ENCODE data around the gene CCDC7.

DNA sequence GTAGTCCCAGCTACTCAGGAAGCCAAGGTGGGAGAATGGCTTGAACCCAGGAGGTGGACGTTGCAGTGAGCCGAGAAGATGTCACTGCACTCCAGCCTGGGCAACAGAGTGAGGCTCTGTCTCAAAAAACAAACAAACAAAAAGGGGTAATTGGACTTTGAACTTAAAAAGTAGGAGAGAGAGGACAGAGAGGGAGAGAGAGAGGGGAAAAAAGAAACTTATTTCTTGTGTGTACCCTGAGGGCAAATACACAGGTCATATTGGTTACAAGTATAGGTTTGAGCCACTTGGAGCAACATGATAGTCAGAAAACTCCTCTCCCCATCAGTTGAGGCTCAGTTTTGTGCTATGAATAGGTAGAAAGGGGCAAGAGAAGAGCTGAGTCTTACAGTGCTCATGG, 42.8 kb upstream of the CCDC7 start:
- TF ChIP-seq, protein P1, sequence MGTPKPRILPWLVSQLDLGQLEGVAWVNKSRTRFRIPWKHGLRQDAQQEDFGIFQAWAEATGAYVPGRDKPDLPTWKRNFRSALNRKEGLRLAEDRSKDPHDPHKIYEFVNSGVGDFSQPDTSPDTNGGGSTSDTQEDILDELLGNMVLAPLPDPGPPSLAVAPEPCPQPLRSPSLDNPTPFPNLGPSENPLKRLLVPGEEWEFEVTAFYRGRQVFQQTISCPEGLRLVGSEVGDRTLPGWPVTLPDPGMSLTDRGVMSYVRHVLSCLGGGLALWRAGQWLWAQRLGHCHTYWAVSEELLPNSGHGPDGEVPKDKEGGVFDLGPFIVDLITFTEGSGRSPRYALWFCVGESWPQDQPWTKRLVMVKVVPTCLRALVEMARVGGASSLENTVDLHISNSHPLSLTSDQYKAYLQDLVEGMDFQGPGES (IDR thresholded peaks at IDR 0.05; ENCODE audit: low read depth, low read length) = no peak
- TF ChIP-seq JUND (IDR thresholded peaks at IDR 0.05) = no peak
- TF ChIP-seq, protein P2, sequence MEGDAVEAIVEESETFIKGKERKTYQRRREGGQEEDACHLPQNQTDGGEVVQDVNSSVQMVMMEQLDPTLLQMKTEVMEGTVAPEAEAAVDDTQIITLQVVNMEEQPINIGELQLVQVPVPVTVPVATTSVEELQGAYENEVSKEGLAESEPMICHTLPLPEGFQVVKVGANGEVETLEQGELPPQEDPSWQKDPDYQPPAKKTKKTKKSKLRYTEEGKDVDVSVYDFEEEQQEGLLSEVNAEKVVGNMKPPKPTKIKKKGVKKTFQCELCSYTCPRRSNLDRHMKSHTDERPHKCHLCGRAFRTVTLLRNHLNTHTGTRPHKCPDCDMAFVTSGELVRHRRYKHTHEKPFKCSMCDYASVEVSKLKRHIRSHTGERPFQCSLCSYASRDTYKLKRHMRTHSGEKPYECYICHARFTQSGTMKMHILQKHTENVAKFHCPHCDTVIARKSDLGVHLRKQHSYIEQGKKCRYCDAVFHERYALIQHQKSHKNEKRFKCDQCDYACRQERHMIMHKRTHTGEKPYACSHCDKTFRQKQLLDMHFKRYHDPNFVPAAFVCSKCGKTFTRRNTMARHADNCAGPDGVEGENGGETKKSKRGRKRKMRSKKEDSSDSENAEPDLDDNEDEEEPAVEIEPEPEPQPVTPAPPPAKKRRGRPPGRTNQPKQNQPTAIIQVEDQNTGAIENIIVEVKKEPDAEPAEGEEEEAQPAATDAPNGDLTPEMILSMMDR (IDR thresholded peaks at IDR 0.05) = no peak
- no peak for TF ChIP-seq EZH2phosphoT487 (IDR thresholded peaks at IDR 0.05; ENCODE audit: borderline replicate concordance, low read depth)
- no peak for TF ChIP-seq TAF1 (IDR thresholded peaks at IDR 0.05; ENCODE audit: borderline replicate concordance, low read depth, low read length)
- TF ChIP-seq POLR2AphosphoS5 (IDR thresholded peaks at IDR 0.05; ENCODE audit: low read depth, low read length) = no peak
- no peak for TF ChIP-seq RFX5 (IDR thresholded peaks at IDR 0.05; ENCODE audit: low read length)
- no peak for TF ChIP-seq EP300 (IDR thresholded peaks at IDR 0.05; ENCODE audit: borderline replicate concordance in 1 of 2, low read depth in 1 of 2, low read length in 1 of 2)
- no peak for TF ChIP-seq FOXM1 (IDR thresholded peaks at IDR 0.05; ENCODE audit: low read depth)
- TF ChIP-seq CHD2 (IDR thresholded peaks at IDR 0.05; ENCODE audit: low read length, partially characterized antibody) = no peak
- TF ChIP-seq GABPA (IDR thresholded peaks at IDR 0.05; ENCODE audit: low read depth) = no peak
- TF ChIP-seq RAD21 (IDR thresholded peaks at IDR 0.05; ENCODE audit: low read length) = no peak
- TF ChIP-seq, protein P3, sequence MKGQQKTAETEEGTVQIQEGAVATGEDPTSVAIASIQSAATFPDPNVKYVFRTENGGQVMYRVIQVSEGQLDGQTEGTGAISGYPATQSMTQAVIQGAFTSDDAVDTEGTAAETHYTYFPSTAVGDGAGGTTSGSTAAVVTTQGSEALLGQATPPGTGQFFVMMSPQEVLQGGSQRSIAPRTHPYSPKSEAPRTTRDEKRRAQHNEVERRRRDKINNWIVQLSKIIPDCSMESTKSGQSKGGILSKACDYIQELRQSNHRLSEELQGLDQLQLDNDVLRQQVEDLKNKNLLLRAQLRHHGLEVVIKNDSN (IDR thresholded peaks at IDR 0.05; ENCODE audit: borderline replicate concordance, low read depth) = no peak
- TF ChIP-seq, protein P4, sequence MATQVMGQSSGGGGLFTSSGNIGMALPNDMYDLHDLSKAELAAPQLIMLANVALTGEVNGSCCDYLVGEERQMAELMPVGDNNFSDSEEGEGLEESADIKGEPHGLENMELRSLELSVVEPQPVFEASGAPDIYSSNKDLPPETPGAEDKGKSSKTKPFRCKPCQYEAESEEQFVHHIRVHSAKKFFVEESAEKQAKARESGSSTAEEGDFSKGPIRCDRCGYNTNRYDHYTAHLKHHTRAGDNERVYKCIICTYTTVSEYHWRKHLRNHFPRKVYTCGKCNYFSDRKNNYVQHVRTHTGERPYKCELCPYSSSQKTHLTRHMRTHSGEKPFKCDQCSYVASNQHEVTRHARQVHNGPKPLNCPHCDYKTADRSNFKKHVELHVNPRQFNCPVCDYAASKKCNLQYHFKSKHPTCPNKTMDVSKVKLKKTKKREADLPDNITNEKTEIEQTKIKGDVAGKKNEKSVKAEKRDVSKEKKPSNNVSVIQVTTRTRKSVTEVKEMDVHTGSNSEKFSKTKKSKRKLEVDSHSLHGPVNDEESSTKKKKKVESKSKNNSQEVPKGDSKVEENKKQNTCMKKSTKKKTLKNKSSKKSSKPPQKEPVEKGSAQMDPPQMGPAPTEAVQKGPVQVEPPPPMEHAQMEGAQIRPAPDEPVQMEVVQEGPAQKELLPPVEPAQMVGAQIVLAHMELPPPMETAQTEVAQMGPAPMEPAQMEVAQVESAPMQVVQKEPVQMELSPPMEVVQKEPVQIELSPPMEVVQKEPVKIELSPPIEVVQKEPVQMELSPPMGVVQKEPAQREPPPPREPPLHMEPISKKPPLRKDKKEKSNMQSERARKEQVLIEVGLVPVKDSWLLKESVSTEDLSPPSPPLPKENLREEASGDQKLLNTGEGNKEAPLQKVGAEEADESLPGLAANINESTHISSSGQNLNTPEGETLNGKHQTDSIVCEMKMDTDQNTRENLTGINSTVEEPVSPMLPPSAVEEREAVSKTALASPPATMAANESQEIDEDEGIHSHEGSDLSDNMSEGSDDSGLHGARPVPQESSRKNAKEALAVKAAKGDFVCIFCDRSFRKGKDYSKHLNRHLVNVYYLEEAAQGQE (IDR thresholded peaks at IDR 0.05; ENCODE audit: low read depth, low read length) = no peak

Data from SK-N-SH (cell line).